22Rv1 (cell line): ENCODE results near the gene MTERF2.

Experiments
- ZFX ChIP-seq: fragments of 450-650 bp; IDR thresholded peaks from 2 replicates; pipeline ENCODE4 v1.6.1; 2017; ENCODE audit warnings: antibody characterized with exemption, borderline replicate concordance
- TF ChIP-seq, protein P1 (sequence below): fragments of 450-650 bp; IDR thresholded peaks from 2 replicates; pipeline ENCODE4 v1.5.1; 2017; ENCODE audit warnings: mild to moderate bottlenecking

- TF ChIP-seq, protein P1, sequence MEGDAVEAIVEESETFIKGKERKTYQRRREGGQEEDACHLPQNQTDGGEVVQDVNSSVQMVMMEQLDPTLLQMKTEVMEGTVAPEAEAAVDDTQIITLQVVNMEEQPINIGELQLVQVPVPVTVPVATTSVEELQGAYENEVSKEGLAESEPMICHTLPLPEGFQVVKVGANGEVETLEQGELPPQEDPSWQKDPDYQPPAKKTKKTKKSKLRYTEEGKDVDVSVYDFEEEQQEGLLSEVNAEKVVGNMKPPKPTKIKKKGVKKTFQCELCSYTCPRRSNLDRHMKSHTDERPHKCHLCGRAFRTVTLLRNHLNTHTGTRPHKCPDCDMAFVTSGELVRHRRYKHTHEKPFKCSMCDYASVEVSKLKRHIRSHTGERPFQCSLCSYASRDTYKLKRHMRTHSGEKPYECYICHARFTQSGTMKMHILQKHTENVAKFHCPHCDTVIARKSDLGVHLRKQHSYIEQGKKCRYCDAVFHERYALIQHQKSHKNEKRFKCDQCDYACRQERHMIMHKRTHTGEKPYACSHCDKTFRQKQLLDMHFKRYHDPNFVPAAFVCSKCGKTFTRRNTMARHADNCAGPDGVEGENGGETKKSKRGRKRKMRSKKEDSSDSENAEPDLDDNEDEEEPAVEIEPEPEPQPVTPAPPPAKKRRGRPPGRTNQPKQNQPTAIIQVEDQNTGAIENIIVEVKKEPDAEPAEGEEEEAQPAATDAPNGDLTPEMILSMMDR, result no peak
- no peak for TF ChIP-seq ZFX
These were observed 36.4 kb downstream of the MTERF2 start for GRCh38 chr12:106950591-106950990.
